GM23248 (cell line): ENCODE measurements around the gene CADPS.

Source experiments
- EZH2 ChIP-seq: fragments of 200-600 bp; sonication (generic); IDR thresholded peaks from 2 replicates; pipeline ENCODE4 v1.6.1; 2018; ENCODE audit warnings: antibody characterized with exemption, mild to moderate bottlenecking; ENCODE audit not compliant: insufficient read depth, poor library complexity, severe bottlenecking
- EZH2phosphoT487 ChIP-seq: fragments of 200-600 bp; sonication (generic); IDR thresholded peaks from 2 replicates; pipeline ENCODE4 v1.6.1; 2018; ENCODE audit warnings: antibody characterized with exemption, moderate library complexity, mild to moderate bottlenecking, low read depth; ENCODE audit not compliant: insufficient read depth

- no peak for TF ChIP-seq EZH2
- no peak for TF ChIP-seq EZH2phosphoT487
These were observed 340.9 kb downstream of the CADPS start for GRCh38 chr3:62534326-62534725.
